ENCODE measurements around the gene CFAP61.

CFAP61 gene

GRCh38 chr20:20370094-20370575 is 317.8 kb downstream of the CFAP61 start:
- no peak for DNase-seq

DNA sequence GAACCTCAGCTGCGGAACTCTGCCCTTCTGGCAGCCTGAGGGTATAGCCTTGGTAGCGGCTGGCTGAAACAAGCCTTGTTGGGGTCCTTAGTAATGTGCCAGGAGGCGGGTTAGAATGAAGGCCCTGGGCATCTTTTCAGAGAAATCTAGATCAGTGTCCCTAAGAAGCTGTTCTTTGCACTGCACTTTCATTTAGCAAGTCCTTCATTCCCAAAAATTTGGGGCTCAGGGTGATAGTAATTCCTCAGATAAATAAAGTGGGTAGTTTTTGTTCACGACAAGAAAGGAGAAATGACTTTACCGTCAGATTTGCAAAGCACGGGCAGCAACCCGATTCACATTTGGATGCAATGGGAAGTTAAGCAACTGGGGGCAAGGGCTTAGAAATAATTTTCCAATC is 318.8 kb downstream of the CFAP61 start:
- DNase-seq = no peak

DNA sequence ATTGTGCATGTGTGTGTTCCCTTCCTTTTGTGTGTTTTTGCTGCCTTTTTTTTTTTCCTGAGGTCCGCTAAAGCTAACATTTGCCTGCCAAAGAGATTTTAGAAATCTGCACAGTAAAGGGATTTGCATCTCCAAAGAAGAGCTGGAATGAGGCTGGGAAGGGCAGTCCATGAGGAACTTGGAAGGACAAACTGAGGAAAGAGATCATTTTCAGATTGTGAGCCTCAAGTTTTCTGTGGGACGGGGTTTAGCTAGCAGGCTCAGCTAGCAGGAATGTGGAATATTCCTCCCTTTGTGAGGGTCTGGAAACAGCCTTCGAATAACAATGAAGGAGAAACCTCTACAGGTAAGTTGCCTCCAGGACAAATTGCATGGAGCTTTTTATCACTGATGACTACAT is 319.3 kb downstream of the CFAP61 start:
- DNase-seq = no peak

DNA sequence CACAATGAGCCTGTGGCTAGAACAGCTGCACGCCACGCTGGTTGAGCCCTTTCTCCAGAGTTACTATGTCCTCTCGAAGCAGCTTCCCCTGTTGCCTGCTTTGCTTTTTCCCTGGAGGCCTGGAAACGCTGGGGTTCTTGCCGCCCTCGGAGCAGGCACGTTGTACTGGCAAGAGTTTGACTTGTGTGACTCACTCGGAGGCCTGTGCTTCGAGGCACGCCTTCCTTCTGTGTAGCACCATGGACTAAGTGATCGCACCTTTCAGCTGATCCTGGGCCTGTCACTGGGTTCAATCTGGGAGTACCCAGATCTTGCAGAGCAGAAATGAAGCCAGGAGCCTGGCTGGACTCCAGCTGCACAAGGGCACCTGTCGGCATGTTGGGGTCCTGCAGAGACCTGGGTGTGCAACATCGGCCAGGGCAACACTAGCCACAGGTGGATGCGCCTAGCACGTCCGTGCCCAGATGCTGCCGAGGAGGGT is 320.8 kb downstream of the CFAP61 start:
- no peak for DNase-seq

DNA sequence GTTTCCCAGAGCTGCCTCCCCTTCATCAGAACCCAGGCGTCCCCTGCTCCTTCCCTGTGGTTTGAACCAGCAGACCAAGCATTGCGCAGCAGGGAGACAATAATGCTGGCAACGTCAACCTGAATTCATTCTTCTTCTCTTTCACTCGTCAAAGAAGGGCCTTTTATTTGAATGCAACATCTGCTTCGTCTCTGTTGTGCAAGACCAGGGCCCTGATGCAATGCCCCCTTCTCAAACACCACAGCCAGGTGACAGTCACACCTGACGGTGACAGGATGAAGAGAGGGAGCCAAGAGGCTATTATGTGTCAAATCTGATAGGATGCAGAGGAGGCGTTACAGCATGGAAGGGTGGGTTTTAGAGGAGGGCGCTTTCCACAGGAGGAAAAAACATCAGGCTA is 323.5 kb downstream of the CFAP61 start:
- no peak for DNase-seq

GRCh38 chr20:20386192-20386591 is 333.9 kb downstream of the CFAP61 start:
- no peak for DNase-seq

GRCh38 chr20:20390393-20390792 is 338.1 kb downstream of the CFAP61 start:
- DNase-seq = no peak

- no peak for DNase-seq
Observed at GRCh38 chr20:20391115-20391514, 338.8 kb downstream of the CFAP61 start.

DNA sequence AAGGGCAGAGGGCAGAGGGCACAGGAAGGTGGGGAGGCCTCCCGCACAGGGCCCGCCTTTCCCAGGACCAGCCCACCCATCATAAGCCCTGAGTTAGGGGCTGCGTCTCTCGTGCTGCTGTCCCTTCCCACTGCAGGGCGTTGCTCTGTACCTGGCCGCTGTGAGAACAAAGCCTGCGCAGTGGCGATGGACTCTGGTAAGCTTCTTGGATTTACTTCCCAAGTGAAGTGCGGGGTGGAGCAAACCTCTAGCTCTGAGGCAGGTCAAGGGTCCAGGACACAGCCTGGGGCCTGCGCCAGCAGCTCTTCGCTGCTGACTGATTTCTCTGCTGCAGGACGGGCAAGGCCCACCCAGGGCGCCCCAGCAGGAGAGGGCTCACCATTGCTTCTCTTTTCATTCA is 339.4 kb downstream of the CFAP61 start:
- DNase-seq = no peak

- DNase-seq = no peak
Observed at GRCh38 chr20:20393207-20394120, 341.1 kb downstream of the CFAP61 start.

DNA sequence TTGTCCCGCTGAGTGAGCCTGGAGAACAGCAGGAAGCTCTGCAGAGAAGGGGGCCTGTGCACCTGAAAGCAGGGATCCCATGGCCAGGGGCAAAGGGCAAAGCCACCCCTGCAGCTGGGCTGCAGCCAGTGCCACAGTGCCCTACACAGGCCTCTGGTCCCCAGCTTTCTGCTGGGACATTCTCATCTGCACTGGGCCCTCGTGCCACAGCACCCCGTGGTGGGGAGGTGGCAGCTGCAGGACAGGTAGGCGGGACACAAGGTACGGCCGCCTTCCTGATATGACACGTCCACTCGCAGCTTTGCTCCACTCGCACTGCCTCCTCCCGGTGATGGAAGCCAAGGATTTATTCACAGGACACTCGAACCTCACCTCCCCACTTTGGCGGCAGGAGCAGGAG is 342.8 kb downstream of the CFAP61 start:
- DNase-seq = no peak

GRCh38 chr20:20395903-20396568 is 343.7 kb downstream of the CFAP61 start:
- DNase-seq = no peak

- DNase-seq = no peak
Observed at GRCh38 chr20:20396794-20397193, 344.5 kb downstream of the CFAP61 start.

DNA sequence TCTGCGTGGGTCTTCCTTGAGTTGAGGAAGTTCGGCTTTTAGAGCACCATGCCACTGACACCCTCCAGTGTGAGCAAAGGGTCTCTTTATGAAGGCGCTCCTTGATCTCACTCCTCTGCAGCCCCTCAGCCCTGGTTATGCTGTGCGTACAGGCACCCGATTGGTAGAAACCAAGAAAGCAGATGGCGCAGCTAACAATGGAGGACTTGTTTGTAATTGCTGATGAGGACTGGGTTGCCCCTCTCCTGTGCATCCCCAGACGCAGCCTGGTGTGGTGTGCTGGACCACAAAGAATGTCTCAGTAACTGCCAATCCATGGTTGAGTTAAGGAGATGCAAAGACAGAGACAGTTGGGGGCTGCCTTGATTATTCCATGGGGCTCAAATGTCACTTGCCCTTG is 345.8 kb downstream of the CFAP61 start:
- DNase-seq = no peak

GRCh38 chr20:20399531-20400500 is 347.5 kb downstream of the CFAP61 start:
- DNase-seq = no peak

DNA sequence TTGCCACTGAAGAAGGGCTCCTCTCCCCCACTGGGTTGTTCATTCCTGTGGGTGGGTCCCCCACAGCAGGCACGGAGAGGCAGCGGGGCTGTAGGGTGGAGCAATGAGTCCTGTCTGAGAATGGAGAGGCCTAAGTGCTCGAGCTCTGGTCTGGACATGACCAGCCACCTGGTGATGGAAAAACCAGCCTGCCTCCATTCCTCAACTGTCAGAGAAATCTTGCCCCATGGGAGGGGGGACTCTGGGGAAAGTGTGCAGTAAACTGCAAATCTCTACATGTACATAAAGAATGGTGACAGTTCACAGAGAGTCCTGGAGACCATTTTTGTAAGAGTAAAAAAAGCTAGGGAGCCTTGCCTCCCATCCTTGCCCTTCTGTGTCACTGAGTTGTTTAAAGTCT is 349.7 kb downstream of the CFAP61 start:
- no peak for DNase-seq

- DNase-seq = no peak
Observed at GRCh38 chr20:20404633-20405032, 352.3 kb downstream of the CFAP61 start.

DNA sequence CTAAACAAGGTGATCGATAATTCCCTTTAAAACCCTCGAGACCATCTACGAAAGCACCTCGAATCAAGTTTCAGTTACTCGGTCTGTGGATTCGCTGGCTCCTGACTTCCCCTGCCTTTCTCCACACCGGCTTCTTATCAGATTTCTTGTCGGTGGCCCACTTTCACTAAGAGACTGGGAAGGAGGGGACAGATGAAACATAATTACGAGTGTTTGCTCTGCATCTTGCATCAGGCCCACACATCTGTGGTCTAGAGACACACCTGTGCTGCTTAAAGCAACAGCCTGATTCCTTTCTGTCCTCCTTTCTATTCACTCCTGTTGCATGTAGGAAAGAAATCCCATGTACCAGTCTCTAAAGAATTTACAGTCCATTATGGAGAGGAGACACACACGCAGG is 353.3 kb downstream of the CFAP61 start:
- no peak for DNase-seq

DNA sequence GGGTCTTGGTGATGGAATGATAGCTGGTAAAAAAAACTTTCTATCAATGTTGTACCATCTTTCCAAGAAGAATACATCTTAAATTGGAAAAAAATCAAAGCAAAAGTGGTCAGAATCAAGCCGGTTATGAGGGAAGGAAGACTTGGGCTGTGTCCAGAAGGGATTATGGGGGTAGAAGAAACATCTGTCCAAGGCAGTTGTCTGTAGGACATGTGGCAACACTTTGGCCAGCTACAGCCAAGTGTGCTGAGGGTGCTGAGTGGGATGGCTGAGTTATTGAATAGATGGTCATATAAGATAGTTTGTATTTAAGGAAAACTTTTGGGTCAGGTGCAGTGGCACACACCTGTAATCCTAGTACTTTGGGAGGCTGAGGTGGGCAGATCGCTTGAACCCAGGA is 354.0 kb downstream of the CFAP61 start:
- DNase-seq = no peak

DNA sequence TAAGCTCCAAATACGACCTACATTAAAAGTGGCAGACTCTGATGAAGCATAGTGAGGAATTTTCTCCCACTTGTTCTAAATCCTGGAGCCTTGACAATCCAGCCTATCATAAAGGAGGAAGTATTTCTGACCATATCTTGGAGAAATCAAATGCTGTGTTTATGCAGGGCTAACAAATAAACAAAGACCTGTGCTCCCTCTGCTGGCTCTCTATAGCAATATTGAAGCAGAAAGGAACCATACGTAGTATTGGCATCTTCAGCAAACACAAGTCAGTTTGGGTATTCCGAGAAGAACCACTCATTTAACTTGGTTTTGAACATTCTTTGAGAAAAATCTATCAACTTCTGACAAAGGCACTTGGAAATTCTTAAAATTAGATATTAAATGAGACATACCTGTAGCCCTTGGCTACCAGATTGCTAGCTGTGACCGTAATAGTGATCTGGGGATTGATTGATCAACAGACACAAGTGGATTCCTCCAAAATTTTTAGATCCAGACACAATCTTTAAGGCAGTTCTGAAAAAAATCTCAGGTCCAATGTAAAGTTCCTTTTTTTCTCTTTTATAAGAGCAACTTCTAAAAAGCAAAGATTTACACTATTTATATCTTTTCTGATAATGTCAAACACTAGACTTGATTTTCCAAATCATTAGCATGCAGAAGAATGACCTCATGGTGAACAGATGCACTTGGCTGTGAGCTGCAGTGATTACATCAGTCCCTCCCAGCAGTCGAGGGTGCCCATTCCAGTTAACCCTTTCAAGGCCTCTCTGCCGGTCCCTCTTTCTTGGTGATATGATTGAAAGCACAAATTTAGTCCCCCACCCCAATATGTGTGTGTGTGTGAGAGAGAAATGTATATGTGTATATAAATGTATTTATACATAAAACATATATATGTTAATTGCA is 355.8 kb downstream of the CFAP61 start:
- DNase-seq = no peak

- no peak for DNase-seq
Observed at GRCh38 chr20:20409331-20409730, 357.0 kb downstream of the CFAP61 start.

All from stimulated activated naive CD4-positive, alpha-beta T cell treated with Interleukin-2 at 50 U/mL for 16 hours (primary cell).